Adrenal gland (tissue), 5 donors: ENCODE measurements around the gene MYLK4.

Source experiments
- POLR2A ChIP-seq, 2 donors: fragments of 450-650 bp; IDR thresholded peaks; one replicate each; pipeline ENCODE4 v1.6.1; 2017; ENCODE audit warnings: antibody characterized with exemption in 2 of 2, mild to moderate bottlenecking in 2 of 2, moderate library complexity in 1 of 2
- TF ChIP-seq, protein P1 (sequence below), 6 experiments: fragments of 450-650 bp in 4 of 6; fragments of 200-600 bp in 2 of 6; sonication (generic) in 1 of 6; IDR thresholded peaks; 1 replicate in 5 of 6; 2 replicates in 1 of 6; pipeline versions ENCODE4 v1.5.1 to v1.8.0; 2016 to 2021; ENCODE audit warnings: antibody characterized with exemption in 6 of 6, mild to moderate bottlenecking in 2 of 6, moderate library complexity in 1 of 6
- donor health status: DM: no; HTN: no; CAD: no.

- TF ChIP-seq, protein P1, sequence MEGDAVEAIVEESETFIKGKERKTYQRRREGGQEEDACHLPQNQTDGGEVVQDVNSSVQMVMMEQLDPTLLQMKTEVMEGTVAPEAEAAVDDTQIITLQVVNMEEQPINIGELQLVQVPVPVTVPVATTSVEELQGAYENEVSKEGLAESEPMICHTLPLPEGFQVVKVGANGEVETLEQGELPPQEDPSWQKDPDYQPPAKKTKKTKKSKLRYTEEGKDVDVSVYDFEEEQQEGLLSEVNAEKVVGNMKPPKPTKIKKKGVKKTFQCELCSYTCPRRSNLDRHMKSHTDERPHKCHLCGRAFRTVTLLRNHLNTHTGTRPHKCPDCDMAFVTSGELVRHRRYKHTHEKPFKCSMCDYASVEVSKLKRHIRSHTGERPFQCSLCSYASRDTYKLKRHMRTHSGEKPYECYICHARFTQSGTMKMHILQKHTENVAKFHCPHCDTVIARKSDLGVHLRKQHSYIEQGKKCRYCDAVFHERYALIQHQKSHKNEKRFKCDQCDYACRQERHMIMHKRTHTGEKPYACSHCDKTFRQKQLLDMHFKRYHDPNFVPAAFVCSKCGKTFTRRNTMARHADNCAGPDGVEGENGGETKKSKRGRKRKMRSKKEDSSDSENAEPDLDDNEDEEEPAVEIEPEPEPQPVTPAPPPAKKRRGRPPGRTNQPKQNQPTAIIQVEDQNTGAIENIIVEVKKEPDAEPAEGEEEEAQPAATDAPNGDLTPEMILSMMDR (IDR thresholded peaks at IDR 0.05), result no peak
- TF ChIP-seq POLR2A (IDR thresholded peaks at IDR 0.05), result no peak
Measured at GRCh38 chr6:2731281-2731909, 19.3 kb downstream of the MYLK4 start.
